ENCODE measurements around the gene ZNF653.

The ZNF653 gene, protein sequence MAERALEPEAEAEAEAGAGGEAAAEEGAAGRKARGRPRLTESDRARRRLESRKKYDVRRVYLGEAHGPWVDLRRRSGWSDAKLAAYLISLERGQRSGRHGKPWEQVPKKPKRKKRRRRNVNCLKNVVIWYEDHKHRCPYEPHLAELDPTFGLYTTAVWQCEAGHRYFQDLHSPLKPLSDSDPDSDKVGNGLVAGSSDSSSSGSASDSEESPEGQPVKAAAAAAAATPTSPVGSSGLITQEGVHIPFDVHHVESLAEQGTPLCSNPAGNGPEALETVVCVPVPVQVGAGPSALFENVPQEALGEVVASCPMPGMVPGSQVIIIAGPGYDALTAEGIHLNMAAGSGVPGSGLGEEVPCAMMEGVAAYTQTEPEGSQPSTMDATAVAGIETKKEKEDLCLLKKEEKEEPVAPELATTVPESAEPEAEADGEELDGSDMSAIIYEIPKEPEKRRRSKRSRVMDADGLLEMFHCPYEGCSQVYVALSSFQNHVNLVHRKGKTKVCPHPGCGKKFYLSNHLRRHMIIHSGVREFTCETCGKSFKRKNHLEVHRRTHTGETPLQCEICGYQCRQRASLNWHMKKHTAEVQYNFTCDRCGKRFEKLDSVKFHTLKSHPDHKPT

GRCh38 chr19:11505504-11506100 is at the start of gene ZNF653:
TSS of gene ZNF653 (minus strand) at chr19:11505839. CDS start at chr19:11505786, 53 bp downstream.
- H3K4me3 ChIP-seq (ENCODE audit: low read depth, low read length), result peak within 1 kb of the TSS; percentile 86
- no peak for TF ChIP-seq CTCF (IDR thresholded peaks at IDR 0.05; ENCODE audit: borderline replicate concordance, insufficient read depth, low read depth, low read length)

GRCh38 chr19:11555246-11555645 is 49.6 kb upstream of the ZNF653 start:
- H3K4me3 ChIP-seq (ENCODE audit: low read depth, low read length), result no peak overlapping the region
- no peak for TF ChIP-seq CTCF (IDR thresholded peaks at IDR 0.05; ENCODE audit: borderline replicate concordance, insufficient read depth, low read depth, low read length)

DNA sequence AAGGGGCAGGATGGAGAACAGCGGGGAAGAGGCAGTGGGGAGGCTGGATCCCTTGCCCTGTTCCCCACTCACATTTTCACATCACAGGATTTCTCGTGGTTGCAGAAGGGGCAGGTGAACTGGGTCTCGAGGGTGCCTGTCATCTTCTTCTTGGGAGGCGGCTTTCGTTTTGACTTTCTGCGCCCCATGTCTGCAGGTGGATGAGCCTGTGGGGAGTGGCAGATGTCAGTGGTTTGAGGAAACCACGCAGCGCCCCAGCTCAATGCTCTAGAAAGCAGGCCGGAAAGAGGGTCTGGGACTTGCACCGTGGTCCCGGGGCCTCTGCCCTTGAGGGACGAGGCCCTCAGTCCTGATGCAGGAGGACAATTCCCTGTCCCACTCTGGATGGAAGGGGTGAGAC is 48.5 kb upstream of the ZNF653 start:
- TF ChIP-seq CTCF (IDR thresholded peaks at IDR 0.05; ENCODE audit: borderline replicate concordance, insufficient read depth, low read depth, low read length), result no peak
- no peak overlapping the region for H3K4me3 ChIP-seq (ENCODE audit: low read depth, low read length)

DNA sequence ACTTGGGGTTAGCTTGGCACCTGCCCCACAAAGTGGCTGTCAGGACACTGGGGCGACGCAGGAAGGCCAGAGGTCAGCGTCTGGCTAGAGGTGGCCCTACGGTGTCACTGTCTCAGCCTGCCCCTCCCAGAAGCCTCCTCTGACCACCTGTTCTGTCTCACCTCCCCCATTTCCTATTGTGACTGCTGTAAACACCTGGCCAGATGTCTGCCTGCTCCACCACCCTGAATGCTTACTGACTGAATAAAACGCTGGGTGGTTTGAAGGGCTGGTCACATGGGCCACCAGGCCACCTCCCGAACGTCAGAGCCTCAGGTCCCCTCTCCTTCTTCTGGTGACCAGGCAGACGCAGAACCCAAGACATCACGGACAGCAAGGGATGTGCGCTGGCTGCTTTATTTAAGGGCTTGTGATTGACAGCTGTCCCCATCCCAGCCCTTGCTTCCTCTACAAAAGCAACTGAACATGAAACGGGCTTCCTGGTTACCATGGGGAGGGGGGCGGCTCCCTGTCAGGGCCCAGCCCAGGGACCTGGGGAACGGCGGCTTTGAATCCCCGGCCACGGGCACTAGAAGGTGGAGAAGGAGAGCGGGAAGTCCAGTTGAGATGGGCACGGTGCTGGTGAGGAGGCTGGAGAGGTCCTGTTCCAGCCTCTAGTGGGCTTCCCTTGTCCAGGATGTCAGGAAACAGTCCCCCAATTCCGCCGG is 47.2 kb upstream of the ZNF653 start:
- no peak for TF ChIP-seq CTCF (IDR thresholded peaks at IDR 0.05; ENCODE audit: borderline replicate concordance, insufficient read depth, low read depth, low read length)
- no peak overlapping the region for H3K4me3 ChIP-seq (ENCODE audit: low read depth, low read length)

DNA sequence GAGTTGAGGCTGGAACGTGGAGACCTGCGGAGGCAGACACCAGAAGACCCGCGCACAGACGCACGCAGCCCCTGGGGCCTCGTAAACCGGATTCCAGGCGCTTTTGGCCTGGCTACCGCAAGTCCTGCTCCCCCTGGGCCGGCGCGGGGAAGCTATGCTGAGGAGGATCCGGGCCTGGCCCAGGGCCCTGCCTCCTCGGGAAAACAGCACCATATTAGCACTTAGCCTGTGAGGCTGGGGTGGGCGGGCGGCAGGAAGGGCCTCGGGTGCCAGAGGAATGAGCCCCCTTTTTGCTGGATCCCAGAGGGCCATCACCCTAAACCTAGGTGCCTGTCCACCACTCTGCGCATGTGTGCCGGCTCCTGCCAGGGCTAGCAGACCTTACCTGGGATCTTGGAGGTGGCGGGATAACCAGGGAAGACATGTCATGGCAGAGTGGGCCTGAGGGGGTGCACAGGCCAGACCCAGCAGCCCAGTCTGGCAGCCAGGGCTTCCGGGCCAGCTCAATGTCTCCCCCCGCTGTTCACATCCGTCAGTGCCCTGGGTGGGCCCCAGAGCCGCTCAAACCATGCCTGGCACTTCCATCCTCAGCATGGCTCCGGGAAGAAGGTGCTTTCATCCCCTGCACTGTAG is 46.1 kb upstream of the ZNF653 start:
- TF ChIP-seq CTCF (IDR thresholded peaks at IDR 0.05; ENCODE audit: borderline replicate concordance, insufficient read depth, low read depth, low read length), result peak; percentile 54
- H3K4me3 ChIP-seq (ENCODE audit: low read depth, low read length), result no peak overlapping the region

DNA sequence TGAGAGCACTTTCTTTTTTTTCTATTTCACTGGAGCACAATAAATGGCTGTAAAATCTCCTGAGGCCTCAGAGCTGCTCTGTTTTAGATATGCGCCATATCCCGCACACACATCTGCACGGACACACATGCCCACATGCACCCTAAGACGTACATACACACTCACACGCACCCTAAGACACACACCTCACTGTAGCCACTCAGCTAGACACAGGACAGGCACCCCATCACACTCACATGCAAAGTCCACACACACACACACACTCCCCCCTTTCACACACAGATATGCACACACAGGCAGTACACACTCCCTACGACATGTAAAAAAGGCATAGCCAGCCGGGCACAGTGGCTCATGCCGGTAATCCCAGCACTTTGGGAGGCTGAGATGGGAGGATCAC is 44.6 kb upstream of the ZNF653 start:
- TF ChIP-seq CTCF (IDR thresholded peaks at IDR 0.05; ENCODE audit: borderline replicate concordance, insufficient read depth, low read depth, low read length), result no peak
- no peak overlapping the region for H3K4me3 ChIP-seq (ENCODE audit: low read depth, low read length)

All from GM12875 (cell line).